Measurements from ENCODE around the gene LMX1A. TPM values are rescaled to one million over a fixed set of nuclear protein-coding genes. Genes with fewer than 3 reads are reported as not detected.

LMX1A gene
- polyA plus RNA-seq, 1 experiment = not detected

DNA sequence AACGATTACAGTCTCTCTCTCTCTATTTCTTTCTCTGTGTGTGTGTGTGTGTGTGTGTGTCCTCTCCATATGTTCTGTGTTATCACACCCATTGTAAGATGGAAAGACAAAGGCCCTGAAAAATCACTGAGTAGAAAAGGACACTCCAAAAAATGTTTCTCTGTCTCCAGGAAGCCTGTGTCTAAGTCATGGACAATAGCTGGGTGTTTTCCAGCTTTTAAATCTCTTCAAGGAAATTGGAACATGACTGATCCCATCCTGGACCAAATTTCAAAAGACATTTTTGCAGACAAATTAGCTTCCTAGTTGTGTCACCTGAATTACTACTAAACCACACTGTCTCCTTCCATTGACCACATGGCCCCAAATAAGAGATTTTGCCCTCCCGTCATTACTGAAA lies 31.0 kb upstream of the LMX1A start:
- no peak for DNase-seq (ENCODE audit: low read depth)

DNA sequence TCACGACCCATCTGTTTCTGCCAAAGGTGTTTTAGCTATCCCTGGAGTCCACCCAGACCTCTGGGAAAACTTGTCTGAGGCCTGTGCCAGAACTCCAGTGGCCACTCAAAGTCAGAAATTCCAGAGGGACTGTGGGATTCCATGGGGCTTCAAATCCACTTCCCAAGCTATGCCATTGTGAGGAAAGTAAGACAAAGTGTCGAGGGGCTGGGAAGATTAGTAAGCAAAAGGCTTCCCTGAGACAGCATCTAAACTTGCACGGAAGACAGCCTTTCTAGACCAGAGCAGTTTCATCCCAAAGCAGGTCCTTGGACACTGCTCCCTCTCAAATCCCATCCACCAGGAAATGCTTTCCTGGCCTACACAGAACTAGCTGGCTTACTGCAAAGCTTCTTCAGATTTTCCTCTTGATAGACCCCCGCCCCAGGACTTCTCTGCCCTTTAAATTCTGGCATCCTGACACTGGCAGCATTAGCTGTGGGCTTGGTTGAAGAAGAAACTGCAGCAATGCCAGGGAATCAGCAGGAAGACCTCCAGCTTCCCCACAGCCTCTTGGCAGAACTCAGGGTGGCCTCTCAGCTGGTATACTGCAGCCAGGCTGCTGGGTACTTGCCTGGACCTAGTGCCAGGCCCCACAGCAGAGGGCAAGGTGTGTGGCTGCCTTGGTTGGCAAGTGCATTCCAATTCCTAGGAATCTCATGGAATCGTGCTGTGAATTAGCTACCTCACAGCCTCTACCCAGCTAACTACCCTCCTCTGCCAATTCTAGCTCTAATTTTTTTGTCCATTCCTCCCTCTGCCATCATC lies 27.3 kb upstream of the LMX1A start:
- ChIA-PET POLR2A (no interaction called here), CTCF (interaction anchor here (1.0 to 6.7 kb wide), 3 partner anchors 10 to 212 kb away, joined by 4 to 54 read pairs (median 48); no protein-coding TSS in a partner anchor)
- Histone ChIP-seq H3K4me3 (ENCODE audit: low read depth, low read length) (no peak overlapping the region), H3K36me3 (ENCODE audit: control insufficient read depth, insufficient read depth, low read length) (no peaks in the 10 kb centered on the region), H3K27me3 (ENCODE audit: control insufficient read depth, insufficient read depth, low read length) (peaks cover 10% of the 10 kb centered on the region)
- DNase-seq (ENCODE audit: low read depth) = no peak
- TF ChIP-seq, protein P1, sequence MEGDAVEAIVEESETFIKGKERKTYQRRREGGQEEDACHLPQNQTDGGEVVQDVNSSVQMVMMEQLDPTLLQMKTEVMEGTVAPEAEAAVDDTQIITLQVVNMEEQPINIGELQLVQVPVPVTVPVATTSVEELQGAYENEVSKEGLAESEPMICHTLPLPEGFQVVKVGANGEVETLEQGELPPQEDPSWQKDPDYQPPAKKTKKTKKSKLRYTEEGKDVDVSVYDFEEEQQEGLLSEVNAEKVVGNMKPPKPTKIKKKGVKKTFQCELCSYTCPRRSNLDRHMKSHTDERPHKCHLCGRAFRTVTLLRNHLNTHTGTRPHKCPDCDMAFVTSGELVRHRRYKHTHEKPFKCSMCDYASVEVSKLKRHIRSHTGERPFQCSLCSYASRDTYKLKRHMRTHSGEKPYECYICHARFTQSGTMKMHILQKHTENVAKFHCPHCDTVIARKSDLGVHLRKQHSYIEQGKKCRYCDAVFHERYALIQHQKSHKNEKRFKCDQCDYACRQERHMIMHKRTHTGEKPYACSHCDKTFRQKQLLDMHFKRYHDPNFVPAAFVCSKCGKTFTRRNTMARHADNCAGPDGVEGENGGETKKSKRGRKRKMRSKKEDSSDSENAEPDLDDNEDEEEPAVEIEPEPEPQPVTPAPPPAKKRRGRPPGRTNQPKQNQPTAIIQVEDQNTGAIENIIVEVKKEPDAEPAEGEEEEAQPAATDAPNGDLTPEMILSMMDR (IDR thresholded peaks at IDR 0.05; ENCODE audit: insufficient read depth, low read depth, low read length) = no peak

More for the DNA sequence above, 31.0 kb upstream of the LMX1A start:
- Histone ChIP-seq H3K27me3 (ENCODE audit: control insufficient read depth, insufficient read depth, low read length) (peaks cover 15% of the 10 kb centered on the region), H3K4me3 (ENCODE audit: low read depth, low read length) (no peak overlapping the region), H3K36me3 (ENCODE audit: control insufficient read depth, insufficient read depth, low read length) (no peaks in the 10 kb centered on the region)
- CTCF ChIA-PET = interaction anchor here (0.6 to 2.8 kb wide), 4 partner anchors 12 to 305 kb away, joined by 3 to 12 read pairs (median 8); no protein-coding TSS in a partner anchor
- TF ChIP-seq, protein P1 (IDR thresholded peaks at IDR 0.05; ENCODE audit: insufficient read depth, low read depth, low read length) = no peak
- POLR2A ChIA-PET = no interaction called here

DNA sequence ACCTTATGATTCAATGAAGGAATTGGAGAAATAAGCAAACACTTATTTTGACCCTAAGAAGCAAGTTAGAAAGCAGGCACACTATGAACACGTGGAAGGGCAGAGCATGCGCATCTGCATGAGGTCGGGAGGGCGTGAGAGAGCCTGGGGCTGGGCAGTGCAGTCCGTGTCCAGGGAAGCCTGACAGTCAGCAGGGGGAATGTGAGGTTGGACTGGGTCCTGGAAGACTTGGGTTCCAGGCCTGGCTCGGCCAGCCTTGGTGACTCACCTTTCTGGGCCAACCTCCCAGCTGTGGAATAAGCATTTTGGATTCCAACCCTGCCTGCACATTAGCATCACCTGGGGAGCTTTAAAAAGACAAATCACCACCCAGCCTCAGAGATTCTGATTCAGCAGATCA lies 26.6 kb upstream of the LMX1A start:
- TF ChIP-seq, protein P1 (IDR thresholded peaks at IDR 0.05; ENCODE audit: insufficient read depth, low read depth, low read length) = no peak
- CTCF ChIA-PET = interaction anchor here (6.3 to 6.7 kb wide), 2 partner anchors 11 to 14 kb away, joined by 48 to 54 read pairs; no protein-coding TSS in a partner anchor
- peak; percentile 56 for DNase-seq (ENCODE audit: low read depth)
- H3K36me3 ChIP-seq (ENCODE audit: control insufficient read depth, insufficient read depth, low read length) = no peaks in the 10 kb centered on the region
- peaks cover 8% of the 10 kb centered on the region for H3K27me3 ChIP-seq (ENCODE audit: control insufficient read depth, insufficient read depth, low read length)
- POLR2A ChIA-PET = no interaction called here
- no peak overlapping the region for H3K4me3 ChIP-seq (ENCODE audit: low read depth, low read length)

DNA sequence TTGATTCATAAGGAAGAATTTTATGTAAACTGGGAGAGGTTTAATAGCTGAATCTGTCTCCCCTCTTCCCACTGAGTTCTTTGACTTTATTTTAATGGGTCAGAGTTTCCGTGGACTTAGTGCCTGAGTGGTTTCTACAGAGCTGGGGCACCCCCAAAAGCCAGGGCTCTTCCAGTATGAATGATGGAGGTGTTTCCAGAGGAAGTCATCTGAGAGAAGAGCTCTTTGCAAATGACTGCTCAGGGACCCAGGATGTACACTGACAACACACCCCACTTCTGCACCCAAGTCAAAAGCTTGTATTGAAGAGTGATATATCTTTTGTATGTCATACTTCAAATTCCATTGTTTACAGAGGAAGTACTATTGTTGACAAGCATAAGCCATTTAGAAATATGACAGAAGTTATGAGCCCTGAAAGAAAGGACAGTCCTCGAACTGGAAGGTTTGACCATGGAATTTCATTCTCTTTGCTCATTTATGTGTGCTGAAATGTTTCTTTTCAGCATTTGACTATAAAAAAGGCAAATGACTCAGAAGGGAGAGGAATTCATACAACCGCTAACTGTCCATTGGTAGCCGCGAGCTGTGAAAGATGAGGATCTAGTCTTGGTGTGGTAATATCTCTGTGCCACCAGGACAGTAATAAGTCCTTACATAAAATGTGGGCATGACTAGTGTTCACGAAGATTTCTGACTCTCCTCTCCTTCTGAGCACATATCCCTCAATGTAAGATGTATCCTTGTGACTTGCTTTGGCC lies 25.4 kb upstream of the LMX1A start:
- no peak overlapping the region for H3K4me3 ChIP-seq (ENCODE audit: low read depth, low read length)
- DNase-seq (ENCODE audit: low read depth) = no peak
- TF ChIP-seq, protein P1 (IDR thresholded peaks at IDR 0.05; ENCODE audit: insufficient read depth, low read depth, low read length) = no peak
- no peaks in the 10 kb centered on the region for H3K36me3 ChIP-seq (ENCODE audit: control insufficient read depth, insufficient read depth, low read length)
- ChIA-PET CTCF (interaction anchor here (6.3 to 6.7 kb wide), 2 partner anchors 12 to 13 kb away, joined by 48 to 54 read pairs; no protein-coding TSS in a partner anchor), POLR2A (no interaction called here)
- peaks cover 6% of the 10 kb centered on the region for H3K27me3 ChIP-seq (ENCODE audit: control insufficient read depth, insufficient read depth, low read length)

DNA sequence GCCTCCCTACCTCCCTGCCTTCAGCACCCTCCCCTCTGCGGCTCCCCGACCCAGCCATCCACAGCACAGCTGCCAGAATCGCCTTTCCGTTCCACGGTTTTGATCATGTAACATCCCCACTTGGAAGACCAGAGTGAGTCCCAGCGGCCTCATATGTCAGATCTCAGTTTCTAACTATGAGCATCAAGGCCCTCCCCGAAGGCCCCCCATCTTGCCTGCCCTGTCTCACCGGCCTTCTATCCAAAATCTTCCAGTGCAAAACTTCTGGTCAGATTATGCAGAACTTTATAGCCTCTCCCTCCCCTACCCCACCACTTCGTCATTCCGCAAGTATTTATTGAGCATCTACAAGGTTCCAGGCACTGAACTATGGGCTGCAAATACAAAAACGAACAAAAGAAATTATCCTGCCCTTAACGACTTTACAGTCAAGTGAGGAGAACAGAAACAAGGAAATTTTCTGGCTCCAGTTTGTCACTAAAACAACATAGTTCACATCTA lies 20.3 kb upstream of the LMX1A start:
- TF ChIP-seq, protein P1 (IDR thresholded peaks at IDR 0.05; ENCODE audit: insufficient read depth, low read depth, low read length) = no peak
- H3K4me3 ChIP-seq (ENCODE audit: low read depth, low read length) = peak overlapping the region; percentile 28
- ChIA-PET CTCF (interaction anchor here (0.7 to 3.8 kb wide), 4 partner anchors 9 to 216 kb away, joined by 3 to 36 read pairs (median 7); no protein-coding TSS in a partner anchor), POLR2A (no interaction called here)
- H3K27me3 ChIP-seq (ENCODE audit: control insufficient read depth, insufficient read depth, low read length) = peaks cover 8% of the 10 kb centered on the region
- DNase-seq (ENCODE audit: low read depth) = no peak
- H3K36me3 ChIP-seq (ENCODE audit: control insufficient read depth, insufficient read depth, low read length) = no peaks in the 10 kb centered on the region
